Activated naive CD8-positive, alpha-beta T cell treated with anti-CD3 and anti-CD28 coated beads, Interleukin-2, amount 50 U/mL, for 16 hours (primary cell): ENCODE measurements around the gene SRSF10.
A peak's percentile ranks its signal among the peaks of the same experiment; 100 is the strongest.
"Not testable (repeated sequence)": the region's sequence is repeated elsewhere in the genome, so short reads cannot be mapped to it uniquely, and the experiment has no call there.

Experiments used
- DNase-seq: peaks from one replicate; pipeline ENCODE4 v3.0.0-alpha.2; 2020; ENCODE audit warnings: low read depth, low spot score

Gene SRSF10

GRCh38 chr1:23997812-23998211 lies 17.7 kb upstream of the SRSF10 start:
- no peak for DNase-seq

DNA sequence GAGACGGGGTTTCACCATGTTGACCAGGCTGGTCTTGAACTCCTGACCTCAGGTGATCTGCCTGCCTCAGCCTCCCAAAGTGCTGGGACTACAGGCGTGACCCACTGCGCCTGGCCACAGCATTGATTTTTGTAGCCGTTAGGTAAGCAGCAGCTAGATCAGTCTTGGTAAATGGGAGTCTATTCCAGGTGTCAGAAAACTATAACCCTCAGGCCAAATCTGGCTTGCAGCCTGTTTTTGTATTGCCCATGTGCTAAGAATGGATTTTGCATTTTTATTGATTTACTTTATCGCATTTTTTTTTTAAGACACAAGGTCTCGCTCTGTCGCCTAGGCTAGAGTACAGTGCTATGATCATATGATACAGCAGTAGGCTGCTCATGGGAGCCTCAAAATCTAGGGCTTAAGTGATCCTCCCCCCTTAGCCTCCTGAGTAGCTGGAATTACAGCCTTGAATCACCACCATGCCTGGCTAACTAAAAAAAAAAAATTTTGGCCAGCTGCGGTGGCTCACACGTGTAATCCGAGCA lies 16.6 kb upstream of the SRSF10 start:
- DNase-seq: no peak

GRCh38 chr1:23995431-23995837 lies 15.3 kb upstream of the SRSF10 start:
- no peak for DNase-seq

GRCh38 chr1:23992011-23992410 lies 11.9 kb upstream of the SRSF10 start:
- not testable (repeated sequence) for DNase-seq

- no peak for DNase-seq
Measured at GRCh38 chr1:23989263-23989662, 9.1 kb upstream of the SRSF10 start.

DNA sequence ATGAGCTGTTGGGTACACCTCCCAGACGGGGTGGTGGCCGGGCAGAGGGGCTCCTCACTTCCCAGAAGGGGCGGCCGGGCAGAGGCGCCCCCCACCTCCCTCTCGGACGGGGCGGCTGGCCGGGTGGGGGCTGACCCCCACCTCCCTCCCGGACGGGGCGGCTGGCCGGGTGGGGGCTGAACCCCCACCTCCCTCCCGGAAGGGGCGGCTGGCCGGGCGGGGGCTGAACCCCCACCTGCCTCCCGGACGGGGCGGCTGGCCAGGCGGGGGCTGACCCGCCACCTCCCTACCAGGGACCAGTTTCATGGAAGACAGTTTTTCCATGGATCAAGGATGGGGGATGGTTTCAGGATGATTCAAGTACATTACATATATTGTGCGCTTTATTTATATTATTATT lies 6.9 kb upstream of the SRSF10 start:
- not testable (repeated sequence) for DNase-seq

- no peak for DNase-seq
Measured at GRCh38 chr1:23984417-23985186, 4.5 kb upstream of the SRSF10 start.

- DNase-seq: peak; percentile 32
Measured at GRCh38 chr1:23980728-23981070, 572 bp upstream of the SRSF10 start.

- DNase-seq: no peak
Measured at GRCh38 chr1:23979387-23979880, 693 bp downstream of the SRSF10 start.

DNA sequence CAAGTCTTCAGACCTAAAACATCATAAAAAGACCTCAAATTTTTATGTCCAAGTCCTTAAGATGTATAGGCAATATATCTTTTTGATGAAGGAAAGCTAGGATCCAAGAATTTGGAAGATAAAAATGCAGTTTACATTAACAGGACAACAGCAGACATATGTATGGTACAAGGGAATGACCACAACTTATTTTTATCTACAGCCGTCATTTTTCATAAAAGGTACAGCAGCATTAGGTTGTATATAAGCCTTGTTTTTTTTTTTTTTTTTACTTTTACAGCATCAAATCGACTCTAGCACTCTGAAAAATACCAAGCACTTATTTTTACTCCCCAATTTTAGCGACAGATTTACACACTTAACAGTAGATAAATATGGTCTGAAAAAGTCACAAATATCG lies 1.3 kb downstream of the SRSF10 start:
- DNase-seq: no peak

GRCh38 chr1:23977854-23978191 lies 2.3 kb downstream of the SRSF10 start:
- DNase-seq: no peak

DNA sequence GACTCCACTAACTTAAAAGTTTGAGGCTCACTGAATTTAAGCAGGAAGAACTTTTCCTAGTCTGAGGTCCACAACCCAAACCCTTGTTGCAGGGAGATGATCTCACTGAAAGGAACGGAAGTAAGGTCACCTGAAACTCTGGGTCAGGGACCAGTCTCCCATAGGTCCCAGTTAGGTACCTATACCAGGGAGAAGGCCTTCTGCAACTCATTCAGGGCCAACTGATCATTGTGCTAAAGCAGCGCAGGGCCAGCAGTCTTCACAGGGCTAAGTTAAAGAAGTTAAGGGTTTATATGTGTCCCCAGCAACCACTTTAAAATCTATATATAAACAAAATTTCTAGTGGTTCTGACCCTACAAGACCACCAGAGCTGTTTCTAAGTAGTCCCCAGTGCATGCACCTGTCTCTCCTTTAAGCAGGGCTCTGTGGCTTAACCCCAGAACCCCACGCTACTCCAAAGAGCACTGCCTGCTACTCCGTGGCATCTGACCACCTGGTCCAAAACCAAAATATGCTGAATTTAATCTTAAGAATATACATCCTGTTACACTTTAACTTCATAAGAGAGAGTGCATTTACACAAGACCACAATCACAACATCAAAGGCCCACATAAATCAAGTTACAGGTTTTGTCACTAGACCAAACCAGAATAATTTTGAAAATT lies 2.8 kb downstream of the SRSF10 start:
- DNase-seq: no peak

DNA sequence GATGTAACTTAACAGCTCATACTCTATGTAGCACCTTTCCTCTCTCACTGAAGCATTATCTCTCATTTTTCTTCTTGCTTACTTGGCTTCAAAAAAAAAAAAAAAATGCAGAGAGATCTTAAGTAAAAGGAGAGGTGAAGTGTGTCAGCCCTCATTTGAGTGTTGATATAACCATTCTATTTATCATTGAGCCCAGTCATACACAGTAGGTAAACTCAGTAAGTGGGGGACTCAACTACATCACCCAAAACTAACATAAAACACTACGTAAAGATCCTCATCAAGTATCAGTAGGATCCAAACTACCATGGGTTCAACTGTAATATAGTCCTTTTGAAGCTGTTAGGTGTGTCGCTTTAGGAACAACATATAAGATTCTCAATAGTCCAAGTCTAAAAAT lies 12.3 kb downstream of the SRSF10 start:
- DNase-seq: no peak

- DNase-seq: no peak
Measured at GRCh38 chr1:23966973-23967493, 13.1 kb downstream of the SRSF10 start.

DNA sequence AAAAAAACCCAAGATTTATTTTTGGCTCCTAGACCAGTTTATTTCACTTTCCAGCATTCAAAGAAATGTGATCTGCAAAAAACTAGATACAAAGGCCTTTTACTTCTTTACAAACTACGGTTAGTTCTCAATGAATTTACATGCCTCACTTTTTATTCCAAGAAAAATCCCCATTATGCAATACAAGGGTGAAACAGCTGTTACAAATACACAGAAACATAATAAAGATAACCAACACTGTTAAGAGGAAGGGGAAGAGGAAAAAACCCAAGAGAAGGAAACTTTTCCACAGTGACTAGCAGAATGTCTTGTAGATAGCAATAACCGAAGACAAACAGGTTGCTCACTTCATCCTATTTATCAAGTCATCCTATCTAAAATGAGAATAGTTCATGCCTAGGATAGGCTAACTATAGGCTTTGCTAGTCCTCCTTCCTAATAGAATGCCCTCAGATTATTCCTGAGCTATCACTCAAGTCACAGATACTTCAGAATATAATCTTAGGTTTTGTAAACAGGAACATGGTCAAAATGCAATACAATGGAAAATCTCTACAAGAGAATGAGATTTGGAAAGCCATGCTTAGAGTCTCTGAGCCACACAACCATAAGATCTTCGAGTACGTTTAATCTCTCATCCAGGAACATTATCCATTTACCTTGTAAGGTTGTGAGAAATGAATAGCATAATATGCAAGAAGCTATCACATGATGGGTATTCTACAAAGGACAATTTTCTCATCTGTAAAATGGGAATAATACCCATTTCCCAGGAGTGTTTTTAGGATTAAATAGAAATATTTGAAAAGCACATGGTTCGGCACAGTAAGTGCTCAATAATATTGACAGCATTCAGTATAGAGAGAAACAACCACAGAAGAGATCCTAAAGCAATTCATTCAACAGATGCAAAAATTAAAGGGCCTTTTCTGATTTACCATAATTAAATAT lies 15.1 kb downstream of the SRSF10 start:
- no peak for DNase-seq

- DNase-seq: no peak
Measured at GRCh38 chr1:23964235-23964668, 15.9 kb downstream of the SRSF10 start.

- no peak for DNase-seq
Measured at GRCh38 chr1:23963617-23964234, 16.4 kb downstream of the SRSF10 start.

GRCh38 chr1:23960291-23961020 lies 19.7 kb downstream of the SRSF10 start:
- no peak for DNase-seq

DNA sequence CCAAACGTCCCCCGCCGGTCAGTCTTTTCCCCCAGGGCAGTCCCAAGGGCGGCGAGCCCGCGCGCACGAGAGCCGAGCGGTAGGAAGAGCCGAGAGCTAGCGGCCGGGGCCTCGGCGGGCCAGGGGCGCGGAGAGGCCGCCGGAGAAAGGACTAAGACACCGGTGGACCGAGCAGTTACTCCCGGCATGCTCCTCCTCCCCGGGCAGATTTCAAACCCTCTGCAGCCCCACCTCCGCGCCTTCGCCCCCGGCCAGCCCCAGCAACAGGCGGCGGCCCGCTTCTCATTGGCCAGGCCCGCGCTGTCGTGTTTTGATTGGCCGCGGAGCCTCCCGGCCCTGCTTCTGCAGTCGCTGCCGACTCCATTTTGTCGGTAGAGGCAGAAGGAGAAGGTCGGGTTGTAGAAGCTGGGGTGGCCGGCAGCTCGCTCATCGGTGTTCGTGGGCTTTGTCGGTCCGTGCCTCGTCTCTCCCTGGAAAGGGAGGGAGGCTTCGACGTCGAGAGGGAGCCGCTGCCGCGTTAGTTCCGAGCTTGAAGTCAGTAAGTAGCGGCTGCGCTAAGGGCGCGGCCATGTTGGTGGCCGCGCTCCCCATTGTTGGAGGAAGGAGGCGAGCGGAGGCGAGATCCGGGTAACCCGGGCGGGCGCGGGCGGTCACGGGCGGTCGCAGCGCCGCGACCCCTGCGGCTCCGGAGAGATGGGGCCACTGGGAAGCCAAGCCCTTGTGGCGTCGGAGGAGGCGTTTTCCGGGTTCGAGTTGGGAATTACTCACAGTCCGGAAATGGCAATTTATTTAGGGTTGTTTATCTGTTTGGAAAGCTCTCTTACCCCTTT lies 20.5 kb downstream of the SRSF10 start, which contains the start of gene PNRC2:
Gene PNRC2, plus strand, starts transcription at position 368 of the 830 bp plus-strand sequence. CDS start 1,630 bp downstream, outside the sequence.
- peak; percentile 91 for DNase-seq
